ENCODE data around the gene CORT. TPM values are rescaled to one million over a fixed set of nuclear protein-coding genes. Genes with fewer than 3 reads are reported as not detected.

Gene CORT
- total RNA-seq, 3 donors from 2014 or later, result 0.29 to 0.64 TPM; not detected in 1

DNA sequence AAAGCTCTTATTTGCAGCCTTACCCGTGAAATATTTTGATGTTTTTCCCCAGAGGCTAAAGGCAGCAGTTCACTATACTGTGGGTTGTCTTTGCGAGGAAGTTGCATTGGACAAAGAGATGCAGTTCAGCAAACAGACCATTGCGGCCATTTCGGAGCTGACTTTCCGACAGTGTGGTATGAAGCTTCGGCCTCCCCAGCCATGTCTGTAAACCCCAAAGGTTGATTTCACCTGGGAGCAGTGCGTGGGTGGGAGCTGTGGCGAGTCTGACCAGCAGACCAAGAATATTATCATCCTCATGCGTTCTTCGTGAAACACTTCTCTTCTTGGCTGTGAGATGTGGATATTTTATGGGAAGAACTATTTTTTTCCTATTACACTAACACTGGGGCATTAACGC is 16.0 kb upstream of the CORT start:
- intact Hi-C loops (cut with DNase I; ENCODE audit: low total_unique reads), result no loop called here
- DNase-seq (ENCODE audit: low spot score in 2 of 2), result no peak
- H3K27ac ChIP-seq, result no peak overlapping the region

DNA sequence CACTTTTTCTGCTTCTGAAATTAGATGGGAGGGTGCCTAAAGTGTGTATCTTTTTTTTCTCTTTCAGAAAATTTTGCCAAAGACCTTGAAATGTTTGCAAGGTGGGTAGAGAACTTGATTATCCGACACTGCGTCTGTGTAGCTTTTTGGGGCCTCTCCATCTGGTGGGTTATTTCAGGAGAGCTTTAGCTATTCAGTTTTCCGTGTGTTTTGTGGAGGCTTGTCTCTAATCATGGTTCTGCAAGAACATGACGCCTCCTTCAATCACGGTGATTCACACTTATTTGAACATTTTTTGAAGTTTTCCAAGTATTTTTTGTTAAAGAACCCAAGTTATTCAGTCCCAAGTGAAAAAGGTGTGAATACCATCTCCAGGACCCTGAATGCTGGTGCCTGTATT is 15.2 kb upstream of the CORT start:
- Histone ChIP-seq H3K36me3 (no peaks in the 10 kb centered on the region), H3K27me3 (no peaks in the 10 kb centered on the region), H3K4me1 (peaks cover 0 to 5% of the 10 kb centered on the region in 2 donors), H3K4me3 (no peak overlapping the region), H3K9me3 (no peaks in the 10 kb centered on the region), H3K27ac (no peak overlapping the region)
- TF ChIP-seq POLR2A (IDR thresholded peaks at IDR 0.05) (no peak), POLR2AphosphoS5 (IDR thresholded peaks at IDR 0.05) (no peak)
- TF ChIP-seq, protein P1, sequence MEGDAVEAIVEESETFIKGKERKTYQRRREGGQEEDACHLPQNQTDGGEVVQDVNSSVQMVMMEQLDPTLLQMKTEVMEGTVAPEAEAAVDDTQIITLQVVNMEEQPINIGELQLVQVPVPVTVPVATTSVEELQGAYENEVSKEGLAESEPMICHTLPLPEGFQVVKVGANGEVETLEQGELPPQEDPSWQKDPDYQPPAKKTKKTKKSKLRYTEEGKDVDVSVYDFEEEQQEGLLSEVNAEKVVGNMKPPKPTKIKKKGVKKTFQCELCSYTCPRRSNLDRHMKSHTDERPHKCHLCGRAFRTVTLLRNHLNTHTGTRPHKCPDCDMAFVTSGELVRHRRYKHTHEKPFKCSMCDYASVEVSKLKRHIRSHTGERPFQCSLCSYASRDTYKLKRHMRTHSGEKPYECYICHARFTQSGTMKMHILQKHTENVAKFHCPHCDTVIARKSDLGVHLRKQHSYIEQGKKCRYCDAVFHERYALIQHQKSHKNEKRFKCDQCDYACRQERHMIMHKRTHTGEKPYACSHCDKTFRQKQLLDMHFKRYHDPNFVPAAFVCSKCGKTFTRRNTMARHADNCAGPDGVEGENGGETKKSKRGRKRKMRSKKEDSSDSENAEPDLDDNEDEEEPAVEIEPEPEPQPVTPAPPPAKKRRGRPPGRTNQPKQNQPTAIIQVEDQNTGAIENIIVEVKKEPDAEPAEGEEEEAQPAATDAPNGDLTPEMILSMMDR (IDR thresholded peaks at IDR 0.05), result no peak
- DNase-seq (ENCODE audit: low spot score in 2 of 2), result no peak
- intact Hi-C loops (cut with DNase I; ENCODE audit: low total_unique reads), result no loop called here

More for the DNA sequence above, 16.0 kb upstream of the CORT start:
- Histone ChIP-seq H3K4me3 (no peak overlapping the region), H3K4me1 (peaks cover 0 to 5% of the 10 kb centered on the region in 2 donors), H3K36me3 (no peaks in the 10 kb centered on the region), H3K9me3 (no peaks in the 10 kb centered on the region), H3K27me3 (no peaks in the 10 kb centered on the region)
- TF ChIP-seq, protein P1 (IDR thresholded peaks at IDR 0.05), result no peak
- TF ChIP-seq POLR2A (IDR thresholded peaks at IDR 0.05), result no peak
- no peak for TF ChIP-seq POLR2AphosphoS5 (IDR thresholded peaks at IDR 0.05)

DNA sequence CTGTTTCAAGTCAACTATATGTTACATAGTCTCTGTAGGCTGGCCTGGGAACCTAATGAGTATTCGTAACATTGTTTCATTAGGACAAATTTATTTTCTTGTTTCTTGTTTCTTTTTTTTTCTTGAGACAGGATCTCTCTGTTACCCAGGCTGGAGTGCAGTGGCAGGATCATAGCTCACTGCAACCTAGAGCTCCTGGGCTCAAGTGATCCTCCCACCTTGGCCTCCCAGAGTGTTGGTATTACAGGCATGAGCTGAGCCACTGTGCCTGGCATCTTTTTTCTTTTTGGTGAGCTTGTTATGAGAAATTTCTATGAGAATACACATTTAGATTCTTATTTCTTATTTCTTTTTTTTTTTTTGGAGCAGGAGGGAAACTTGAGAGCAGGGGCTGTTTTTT is 12.8 kb upstream of the CORT start:
- H3K9me3 ChIP-seq, result no peaks in the 10 kb centered on the region
- H3K4me1 ChIP-seq, result no peaks in the 10 kb centered on the region
- no peak overlapping the region for H3K4me3 ChIP-seq
- no peaks in the 10 kb centered on the region for H3K36me3 ChIP-seq
- intact Hi-C loops (cut with DNase I; ENCODE audit: low total_unique reads), result no loop called here
- no peaks in the 10 kb centered on the region for H3K27me3 ChIP-seq
- TF ChIP-seq POLR2AphosphoS5 (IDR thresholded peaks at IDR 0.05), result no peak
- TF ChIP-seq, protein P1 (IDR thresholded peaks at IDR 0.05), result no peak
- no peak for TF ChIP-seq POLR2A (IDR thresholded peaks at IDR 0.05)
- DNase-seq (ENCODE audit: low spot score in 2 of 2), result no peak
- no peak overlapping the region for H3K27ac ChIP-seq

DNA sequence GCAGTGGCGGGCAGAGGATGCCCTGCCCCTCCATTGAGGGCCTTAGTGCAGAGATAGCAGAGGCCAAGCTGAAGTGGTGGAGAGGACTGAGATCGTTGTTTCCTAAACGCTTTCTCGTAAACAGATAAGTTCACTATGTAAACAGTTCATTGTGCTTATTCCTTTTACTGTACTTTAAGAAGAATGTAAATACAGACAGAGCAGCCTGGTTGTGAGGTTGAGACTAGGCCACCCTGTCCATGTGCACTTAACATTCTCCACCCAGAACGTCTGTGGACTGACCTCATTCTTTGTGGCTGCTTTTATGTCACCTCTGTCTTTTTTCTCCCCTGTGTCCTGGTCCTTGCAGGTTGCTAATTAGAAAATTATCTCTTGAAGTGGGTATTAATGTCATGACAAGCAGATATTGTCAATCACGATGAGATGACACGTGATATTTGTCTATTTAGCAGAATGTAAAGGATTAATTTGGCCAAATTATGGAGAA is 11.1 kb upstream of the CORT start:
- H3K4me1 ChIP-seq, result no peaks in the 10 kb centered on the region

DNA sequence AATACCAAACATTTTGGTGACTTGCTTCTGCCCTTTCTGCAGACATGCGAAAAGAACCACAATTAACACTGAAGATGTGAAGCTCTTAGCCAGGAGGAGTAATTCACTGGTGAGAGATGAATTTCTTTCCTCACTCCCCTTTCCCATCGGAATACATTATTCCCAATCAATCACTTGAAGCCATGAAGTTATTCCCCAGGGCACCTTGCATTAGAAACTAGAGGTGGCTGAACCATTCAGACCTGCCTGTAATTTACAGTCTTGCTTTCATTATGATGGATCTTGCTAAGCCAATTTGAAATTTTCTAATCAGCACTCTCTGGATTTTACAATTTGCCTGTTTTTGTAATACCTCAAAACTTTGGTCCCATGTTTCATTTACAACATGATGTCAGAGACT is 9.5 kb upstream of the CORT start:
- Histone ChIP-seq H3K4me1 (no peaks in the 10 kb centered on the region), H3K4me3 (no peak overlapping the region), H3K36me3 (no peaks in the 10 kb centered on the region), H3K9me3 (no peaks in the 10 kb centered on the region), H3K27ac (no peak overlapping the region), H3K27me3 (no peaks in the 10 kb centered on the region)
- no peak for DNase-seq (ENCODE audit: low spot score in 2 of 2)
- TF ChIP-seq POLR2A (IDR thresholded peaks at IDR 0.05) (no peak), POLR2AphosphoS5 (IDR thresholded peaks at IDR 0.05) (no peak)
- TF ChIP-seq, protein P1 (IDR thresholded peaks at IDR 0.05), result no peak
- intact Hi-C loops (cut with DNase I; ENCODE audit: low total_unique reads), result no loop called here

More for the DNA sequence above, 11.1 kb upstream of the CORT start:
- no peaks in the 10 kb centered on the region for H3K27me3 ChIP-seq
- intact Hi-C loops (cut with DNase I; ENCODE audit: low total_unique reads), result no loop called here
- no peaks in the 10 kb centered on the region for H3K9me3 ChIP-seq
- TF ChIP-seq POLR2AphosphoS5 (IDR thresholded peaks at IDR 0.05) (no peak), POLR2A (IDR thresholded peaks at IDR 0.05) (no peak)
- TF ChIP-seq, protein P1 (IDR thresholded peaks at IDR 0.05), result no peak
- no peak for DNase-seq (ENCODE audit: low spot score in 2 of 2)
- no peak overlapping the region for H3K27ac ChIP-seq
- H3K4me3 ChIP-seq, result no peak overlapping the region
- H3K36me3 ChIP-seq, result no peaks in the 10 kb centered on the region

Measured in breast epithelium (tissue), 4 donors.